HG02884 (cell line): ENCODE measurements around the gene ATP2A1.
"Not testable (repeated sequence)": the region's sequence is repeated elsewhere in the genome, so short reads cannot be mapped to it uniquely, and the experiment has no call there.

ENCODE experiments used
- ATAC-seq: cut with Tn5 transposase; IDR thresholded peaks from one replicate; pipeline ENCODE4 v1.9.1; 2021; ENCODE audit warnings: mild to moderate bottlenecking, moderate library complexity; ENCODE audit not compliant: unreplicated experiment

ATP2A1 gene

GRCh38 chr16:28905229-28905754 lies 27.0 kb downstream of the ATP2A1 start:
- no peak for ATAC-seq

GRCh38 chr16:28905800-28906372 lies 27.6 kb downstream of the ATP2A1 start:
- no peak for ATAC-seq

GRCh38 chr16:28910086-28911031 lies 32.1 kb downstream of the ATP2A1 start:
- no peak for ATAC-seq

GRCh38 chr16:28912558-28912957 lies 34.3 kb downstream of the ATP2A1 start:
- no peak for ATAC-seq

GRCh38 chr16:28913946-28914724 lies 35.8 kb downstream of the ATP2A1 start:
- no peak for ATAC-seq

- no peak for ATAC-seq
These were observed 36.9 kb downstream of the ATP2A1 start for GRCh38 chr16:28915181-28915580.

- no peak for ATAC-seq
These were observed 38.8 kb downstream of the ATP2A1 start for GRCh38 chr16:28917095-28917494.

- no peak for ATAC-seq
These were observed 40.4 kb downstream of the ATP2A1 start for GRCh38 chr16:28918698-28919097.

- no peak for ATAC-seq
These were observed 44.9 kb downstream of the ATP2A1 start for GRCh38 chr16:28923231-28923587.

GRCh38 chr16:28923652-28924398 lies 45.5 kb downstream of the ATP2A1 start:
- ATAC-seq, result peak; percentile 49

- no peak for ATAC-seq
These were observed 46.1 kb downstream of the ATP2A1 start for GRCh38 chr16:28924399-28924761.

GRCh38 chr16:28924762-28925385 lies 46.6 kb downstream of the ATP2A1 start, which contains the start of gene RABEP2:
Gene RABEP2, minus strand, starts transcription at chr16:28925238. Its CDS starts 75 bp downstream, at chr16:28925163.
- peak; percentile 49 for ATAC-seq

GRCh38 chr16:28925386-28926228 lies 47.3 kb downstream of the ATP2A1 start:
- ATAC-seq, result peak; percentile 27

- not testable (repeated sequence) for ATAC-seq
These were observed 48.0 kb downstream of the ATP2A1 start for GRCh38 chr16:28926284-28926683.

- no peak for ATAC-seq
These were observed 49.5 kb downstream of the ATP2A1 start for GRCh38 chr16:28927815-28928214.

GRCh38 chr16:28930203-28930602 lies 51.9 kb downstream of the ATP2A1 start:
- ATAC-seq, result no peak

- no peak for ATAC-seq
These were observed 52.4 kb downstream of the ATP2A1 start for GRCh38 chr16:28930652-28931051.

GRCh38 chr16:28931801-28932225 lies 53.5 kb downstream of the ATP2A1 start, which contains the start of gene CD19:
Gene CD19, plus strand, starts transcription at chr16:28931971. Its CDS starts 30 bp downstream, at chr16:28932001.
- ATAC-seq, result no peak
